Prostate gland (tissue), 2 donors: Measurements from ENCODE around the gene HDAC4. TPM values are rescaled to one million over a fixed set of nuclear protein-coding genes. Genes with fewer than 3 reads are reported as not detected.

Source experiments
- DNase-seq: peaks from one replicate; pipeline ENCODE4 v3.0.0-alpha.2; 2019; ENCODE audit warnings: low spot score
- H3K27ac ChIP-seq, 2 donors: fragments of 200-600 bp; sonication (generic); 2 replicates each; pipeline ENCODE4 v1.5.1; 2017 to 2019
- H3K27me3 ChIP-seq: fragments of 200-600 bp; sonication (generic); replicated peaks from 2 replicates; pipeline ENCODE4 v1.5.1; 2019; ENCODE audit not compliant: insufficient read depth
- H3K36me3 ChIP-seq, 2 donors: fragments of 200-600 bp; sonication (generic); 1 replicate in 1 of 2; 2 replicates in 1 of 2; pipeline versions ENCODE4 v1.5.1 to v1.8.1; 2017 to 2019
- H3K4me1 ChIP-seq: fragments of 200-600 bp; sonication (generic); replicated peaks from 2 replicates; pipeline ENCODE4 v1.5.1; 2019
- H3K4me3 ChIP-seq, 2 donors: fragments of 200-600 bp; sonication (generic); 2 replicates each; pipeline ENCODE4 v1.5.1; 2017 to 2019
- H3K9me3 ChIP-seq: fragments of 200-600 bp; sonication (generic); 2 replicates; pipeline ENCODE4 v1.5.1; 2017
- CTCF ChIP-seq, 4 experiments: fragments of 200-600 bp in 2 of 4; fragments of 450-650 bp in 2 of 4; sonication (generic) in 2 of 4; IDR thresholded peaks; 1 replicate in 3 of 4; 2 replicates in 1 of 4; pipeline ENCODE4 v1.5.1; 2016 to 2019; ENCODE audit warnings: antibody characterized with exemption in 4 of 4, mild to moderate bottlenecking in 2 of 4, moderate library complexity in 2 of 4
- POLR2A ChIP-seq: fragments of 450-650 bp; IDR thresholded peaks from one replicate; pipeline ENCODE4 v1.6.1; 2016; ENCODE audit warnings: antibody characterized with exemption, mild to moderate bottlenecking
- POLR2AphosphoS5 ChIP-seq: sonication (generic); formaldehyde crosslinking; IDR thresholded peaks from one replicate; pipeline ENCODE4 v1.6.1; 2017; ENCODE audit warnings: antibody characterized with exemption
- WGBS: methylation state at CpG from one replicate; pipeline ENCODE4 v1.1.5; 2018; 5-methylcytosine and 5-hydroxymethylcytosine counted together
- intact Hi-C: fragments of 100-400 bp; cut with DNase I; formaldehyde crosslinking; loops from one replicate; pipeline ENCODE4 v1.14.2; 2022
- total RNA-seq, 2 donors: library from RNA; depleted of rRNA; stranded (reverse); fragments of >200 nt; gene quantifications; one replicate each; pipeline ENCODE4 v1.1.0, GENCODE V29; 2016

Gene HDAC4
- total RNA-seq, 2 donors from 2014 or later: 41.8 to 44.2 TPM

GRCh38 chr2:239113615-239114014, 287.2 kb downstream of the HDAC4 start:
- WGBS: 33% methylated on average over 8 of the region's 8 CpGs
- H3K4me3 ChIP-seq: no peak overlapping the region
- peaks cover 12% of the 10 kb centered on the region for H3K4me1 ChIP-seq
- H3K36me3 ChIP-seq: no peaks in the 10 kb centered on the region
- intact Hi-C loops: no loop called here
- no peak for TF ChIP-seq POLR2A
- TF ChIP-seq CTCF (IDR thresholded peaks at IDR 0.05): no peak
- TF ChIP-seq POLR2AphosphoS5: no peak
- H3K27me3 ChIP-seq: no peaks in the 10 kb centered on the region
- no peak for DNase-seq
- H3K9me3 ChIP-seq: no peaks in the 10 kb centered on the region
- peak overlapping the region; percentile 11 to 15 for H3K27ac ChIP-seq

GRCh38 chr2:239113171-239113570, 287.6 kb downstream of the HDAC4 start:
- H3K36me3 ChIP-seq: no peaks in the 10 kb centered on the region
- H3K4me3 ChIP-seq: no peak overlapping the region
- intact Hi-C loops: no loop called here
- peak overlapping the region; percentile 11 to 15 for H3K27ac ChIP-seq
- WGBS: 16% methylated on average over 12 of the region's 12 CpGs
- no peaks in the 10 kb centered on the region for H3K27me3 ChIP-seq
- no peak for DNase-seq
- no peaks in the 10 kb centered on the region for H3K9me3 ChIP-seq
- peaks cover 14% of the 10 kb centered on the region for H3K4me1 ChIP-seq
- TF ChIP-seq POLR2A (no peak), POLR2AphosphoS5 (peak; percentile 4)

- DNase-seq: no peak
- H3K36me3 ChIP-seq: no peaks in the 10 kb centered on the region
- intact Hi-C loops: no loop called here
- 83% methylated on average over 14 of the region's 14 CpGs for WGBS
- no peaks in the 10 kb centered on the region for H3K9me3 ChIP-seq
- TF ChIP-seq POLR2AphosphoS5: no peak
- no peak for TF ChIP-seq POLR2A
- no peak for TF ChIP-seq CTCF (IDR thresholded peaks at IDR 0.05)
- peaks cover 14% of the 10 kb centered on the region for H3K4me1 ChIP-seq
- H3K4me3 ChIP-seq: no peak overlapping the region
- no peaks in the 10 kb centered on the region for H3K27me3 ChIP-seq
- peak overlapping the region; percentile 11 to 15 for H3K27ac ChIP-seq
These were observed 288.6 kb downstream of the HDAC4 start for GRCh38 chr2:239112127-239112774.

GRCh38 chr2:239111401-239112100, 289.3 kb downstream of the HDAC4 start:
- H3K4me3 ChIP-seq: no peak overlapping the region
- TF ChIP-seq POLR2A (no peak), POLR2AphosphoS5 (no peak), CTCF (IDR thresholded peaks at IDR 0.05) (no peak)
- H3K27me3 ChIP-seq: no peaks in the 10 kb centered on the region
- 85% methylated on average over 36 of the region's 36 CpGs for WGBS
- intact Hi-C loops: no loop called here
- H3K36me3 ChIP-seq: no peaks in the 10 kb centered on the region
- DNase-seq: no peak
- H3K4me1 ChIP-seq: peaks cover 14% of the 10 kb centered on the region
- peak overlapping the region in 1 of 2 donors; percentile 19 for H3K27ac ChIP-seq
- no peaks in the 10 kb centered on the region for H3K9me3 ChIP-seq

- no peaks in the 10 kb centered on the region for H3K27me3 ChIP-seq
- peaks cover 14% of the 10 kb centered on the region for H3K4me1 ChIP-seq
- no peaks in the 10 kb centered on the region for H3K36me3 ChIP-seq
- H3K9me3 ChIP-seq: no peaks in the 10 kb centered on the region
- no peak for DNase-seq
- H3K4me3 ChIP-seq: no peak overlapping the region
- no peak for TF ChIP-seq POLR2A
- TF ChIP-seq CTCF (IDR thresholded peaks at IDR 0.05): no peak
- peak; percentile 14 for TF ChIP-seq POLR2AphosphoS5
- intact Hi-C loops: no loop called here
- WGBS: 81% methylated on average over 14 of the region's 14 CpGs
- H3K27ac ChIP-seq: peak overlapping the region; percentile 19 to 43
These were observed 290.2 kb downstream of the HDAC4 start for GRCh38 chr2:239110595-239111048.
